ENCODE results near the gene TANC1.

The TANC1 gene

DNA sequence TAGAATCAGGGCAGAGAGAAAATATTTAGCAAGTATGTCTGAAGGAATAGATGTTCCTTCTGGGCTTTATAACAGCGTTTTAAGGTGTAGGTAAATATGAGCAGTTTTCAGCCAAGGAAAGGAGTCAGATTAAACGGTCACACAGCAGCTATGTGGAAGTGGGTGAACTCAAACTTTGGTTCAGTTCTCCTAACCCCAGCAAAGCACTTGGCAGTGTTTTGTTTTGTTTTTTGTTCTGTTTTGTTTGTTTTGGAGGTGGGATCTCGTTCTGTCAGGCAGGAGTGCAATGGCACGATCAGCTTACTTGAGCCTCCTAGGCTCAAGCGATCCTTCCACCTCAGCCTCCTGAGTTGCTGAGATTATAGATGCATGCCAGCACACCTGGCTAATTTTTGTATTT is 24.6 kb downstream of the TANC1 start:
- TF ChIP-seq, protein P1, sequence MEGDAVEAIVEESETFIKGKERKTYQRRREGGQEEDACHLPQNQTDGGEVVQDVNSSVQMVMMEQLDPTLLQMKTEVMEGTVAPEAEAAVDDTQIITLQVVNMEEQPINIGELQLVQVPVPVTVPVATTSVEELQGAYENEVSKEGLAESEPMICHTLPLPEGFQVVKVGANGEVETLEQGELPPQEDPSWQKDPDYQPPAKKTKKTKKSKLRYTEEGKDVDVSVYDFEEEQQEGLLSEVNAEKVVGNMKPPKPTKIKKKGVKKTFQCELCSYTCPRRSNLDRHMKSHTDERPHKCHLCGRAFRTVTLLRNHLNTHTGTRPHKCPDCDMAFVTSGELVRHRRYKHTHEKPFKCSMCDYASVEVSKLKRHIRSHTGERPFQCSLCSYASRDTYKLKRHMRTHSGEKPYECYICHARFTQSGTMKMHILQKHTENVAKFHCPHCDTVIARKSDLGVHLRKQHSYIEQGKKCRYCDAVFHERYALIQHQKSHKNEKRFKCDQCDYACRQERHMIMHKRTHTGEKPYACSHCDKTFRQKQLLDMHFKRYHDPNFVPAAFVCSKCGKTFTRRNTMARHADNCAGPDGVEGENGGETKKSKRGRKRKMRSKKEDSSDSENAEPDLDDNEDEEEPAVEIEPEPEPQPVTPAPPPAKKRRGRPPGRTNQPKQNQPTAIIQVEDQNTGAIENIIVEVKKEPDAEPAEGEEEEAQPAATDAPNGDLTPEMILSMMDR (conservative IDR thresholded peaks at IDR 0.05; ENCODE audit: low read depth, low read length): no peak

DNA sequence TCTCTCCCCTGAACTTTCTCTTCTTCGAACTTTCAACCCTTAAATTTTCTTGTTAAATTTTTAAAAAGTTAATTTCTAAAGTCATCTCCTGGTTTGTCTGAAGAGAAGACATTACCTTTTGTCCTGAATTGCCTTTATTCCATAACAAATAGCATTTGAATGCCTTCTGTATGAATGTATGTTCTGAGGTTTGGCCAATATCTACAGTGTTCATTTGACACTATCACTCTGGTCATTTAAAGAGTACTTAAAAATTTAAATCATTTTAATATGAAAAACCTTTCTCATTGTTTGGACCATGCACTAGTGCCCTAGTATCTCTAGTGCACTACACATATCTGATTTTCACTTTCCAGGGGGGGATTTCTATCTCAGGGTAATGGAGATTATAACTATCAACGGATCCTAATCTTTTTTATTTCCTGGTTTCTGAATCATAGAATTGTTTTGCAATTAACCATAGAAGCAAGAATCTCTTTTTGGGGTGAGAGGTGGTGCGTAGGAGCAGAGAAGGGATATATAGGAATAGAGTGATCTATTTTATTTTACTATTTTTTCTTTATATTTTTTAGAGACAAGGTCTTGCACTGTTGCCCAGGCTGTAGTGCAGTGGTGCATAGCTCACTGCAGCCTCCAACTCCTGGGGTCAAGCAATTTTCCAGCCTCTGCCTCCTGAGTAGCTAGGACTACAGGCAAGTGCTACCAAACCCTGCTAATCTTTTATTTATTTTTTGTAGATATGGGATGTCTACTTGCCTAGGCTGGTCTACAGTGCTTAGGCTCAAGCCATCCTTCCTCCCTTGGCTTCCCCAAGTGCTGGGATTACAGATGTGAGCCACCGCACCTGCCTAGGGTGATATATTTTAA is 25.5 kb downstream of the TANC1 start:
- TF ChIP-seq, protein P1 (conservative IDR thresholded peaks at IDR 0.05; ENCODE audit: low read depth, low read length): no peak

More for the DNA sequence above, 24.6 kb downstream of the TANC1 start:
- DNase-seq (ENCODE audit: low read depth): no peak
- no peak overlapping the region for H3K4me3 ChIP-seq (ENCODE audit: low read length)

GRCh38 chr2:158994920-158995676 is 26.7 kb downstream of the TANC1 start:
- TF ChIP-seq, protein P1 (conservative IDR thresholded peaks at IDR 0.05; ENCODE audit: low read depth, low read length): no peak
- no peak overlapping the region for H3K4me3 ChIP-seq (ENCODE audit: low read length)
- DNase-seq (ENCODE audit: low read depth): no peak

More for the DNA sequence above, 25.5 kb downstream of the TANC1 start:
- DNase-seq (ENCODE audit: low read depth): no peak
- H3K4me3 ChIP-seq (ENCODE audit: low read length): no peak overlapping the region

DNA sequence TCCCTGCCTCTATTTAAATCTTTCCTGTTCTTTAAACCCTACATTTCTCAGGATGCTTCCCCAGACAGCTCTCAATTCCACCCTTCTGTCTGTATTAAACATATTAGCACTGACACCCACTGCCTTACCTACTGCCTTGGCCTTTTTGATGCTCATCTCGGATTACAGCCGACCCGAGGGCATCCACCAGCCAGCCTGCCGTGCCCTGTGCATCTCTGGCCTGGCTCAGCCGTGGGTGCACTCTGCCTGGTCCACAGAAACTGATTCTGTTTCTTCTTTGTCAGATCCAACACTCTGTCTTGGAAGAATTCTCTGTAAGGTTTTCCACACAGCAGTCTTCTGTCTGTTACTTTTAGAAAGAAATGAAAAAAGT is 27.2 kb downstream of the TANC1 start:
- DNase-seq (ENCODE audit: low read depth): no peak
- TF ChIP-seq, protein P1 (conservative IDR thresholded peaks at IDR 0.05; ENCODE audit: low read depth, low read length): no peak
- H3K4me3 ChIP-seq (ENCODE audit: low read length): no peak overlapping the region

DNA sequence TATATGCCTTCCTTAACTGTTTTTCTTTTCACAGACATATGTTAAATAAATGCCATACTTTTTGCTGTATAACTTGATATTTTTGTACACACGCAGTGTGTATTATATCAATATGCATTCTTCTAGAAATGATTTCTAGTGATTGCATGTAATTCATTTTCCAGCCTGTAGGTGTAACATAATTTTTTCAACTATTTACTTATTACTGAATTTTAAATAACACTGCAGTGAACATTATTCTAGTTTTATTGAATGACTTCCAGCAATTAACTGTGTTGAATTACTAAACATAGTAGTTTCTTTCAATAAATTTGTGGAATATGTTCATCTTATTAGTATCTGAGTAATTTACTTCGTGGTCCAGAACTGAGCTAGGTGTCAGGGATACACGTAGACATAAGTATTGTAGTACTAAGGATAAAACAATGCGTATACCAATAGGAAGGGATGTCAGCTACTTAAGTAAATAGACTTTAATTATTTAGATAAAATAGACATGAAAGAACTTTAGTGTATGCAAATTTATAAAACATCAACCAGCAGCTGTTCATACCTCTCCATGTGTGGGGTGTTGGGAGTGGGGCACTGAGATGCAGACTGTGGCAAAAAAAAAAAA is 28.0 kb downstream of the TANC1 start:
- H3K4me3 ChIP-seq (ENCODE audit: low read length): no peak overlapping the region
- no peak for DNase-seq (ENCODE audit: low read depth)
- TF ChIP-seq, protein P1 (conservative IDR thresholded peaks at IDR 0.05; ENCODE audit: low read depth, low read length): no peak

DNA sequence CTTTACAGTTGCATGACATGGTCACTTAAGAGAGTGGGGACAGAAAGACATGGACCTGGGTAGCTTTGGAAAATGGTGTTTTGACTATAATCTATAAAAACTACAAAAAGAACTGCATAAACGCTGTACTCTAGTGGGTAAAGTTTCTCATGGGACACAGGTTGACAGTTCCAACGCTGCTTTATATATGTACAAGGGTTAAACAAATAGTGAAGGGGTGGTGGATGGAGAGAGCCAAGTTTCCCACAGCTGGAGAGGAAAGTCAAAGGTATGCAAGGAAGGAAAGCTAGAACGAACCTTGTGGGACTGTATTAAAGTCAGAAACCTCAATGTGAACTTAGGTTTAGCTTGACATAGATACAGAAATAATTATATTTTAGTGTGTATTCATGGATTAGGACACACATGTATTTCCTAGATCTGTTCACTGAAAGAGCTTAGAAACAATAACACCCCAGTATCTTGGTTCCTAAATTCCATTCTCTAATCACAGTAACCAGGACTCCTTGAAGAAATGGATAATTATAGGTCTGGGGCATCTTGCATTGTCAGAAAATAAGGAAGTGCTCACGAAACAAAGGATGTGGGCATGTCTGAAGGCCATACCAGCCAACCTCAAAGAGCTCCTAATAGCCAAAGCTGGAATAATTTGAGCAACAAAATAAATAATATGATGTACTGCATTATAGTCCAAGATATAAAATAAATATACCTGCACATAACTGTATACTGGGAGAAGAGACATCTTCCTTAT is 28.8 kb downstream of the TANC1 start:
- no peak for DNase-seq (ENCODE audit: low read depth)
- TF ChIP-seq, protein P1 (conservative IDR thresholded peaks at IDR 0.05; ENCODE audit: low read depth, low read length): no peak
- H3K4me3 ChIP-seq (ENCODE audit: low read length): no peak overlapping the region

Measured in retinal pigment epithelial cell (primary cell).